ENCODE data around the gene KCTD11.

Gene KCTD11

DNA sequence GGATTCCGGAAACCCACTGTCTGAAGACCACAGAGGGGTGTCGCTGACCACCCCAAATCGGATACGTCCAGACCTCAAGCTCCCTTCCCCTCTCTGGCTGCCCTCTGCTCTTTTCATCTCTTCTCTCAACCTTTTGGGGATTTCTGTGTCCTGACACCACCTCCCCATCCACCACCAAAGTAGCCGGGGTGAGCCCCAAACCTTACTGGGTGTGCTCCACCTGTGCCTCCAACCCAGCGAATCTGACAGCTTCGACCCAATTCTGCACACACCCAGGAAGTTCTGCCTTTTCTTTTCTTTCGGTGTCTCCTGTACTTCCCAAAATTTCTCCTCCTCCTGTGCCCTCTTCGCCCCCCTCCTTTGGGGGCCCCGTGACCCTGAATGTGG, 534 bp downstream of the KCTD11 start:
- peak overlapping the region; percentile 91 for H3K4me3 ChIP-seq (ENCODE audit: low read depth, low read length)
- TF ChIP-seq, protein P1, sequence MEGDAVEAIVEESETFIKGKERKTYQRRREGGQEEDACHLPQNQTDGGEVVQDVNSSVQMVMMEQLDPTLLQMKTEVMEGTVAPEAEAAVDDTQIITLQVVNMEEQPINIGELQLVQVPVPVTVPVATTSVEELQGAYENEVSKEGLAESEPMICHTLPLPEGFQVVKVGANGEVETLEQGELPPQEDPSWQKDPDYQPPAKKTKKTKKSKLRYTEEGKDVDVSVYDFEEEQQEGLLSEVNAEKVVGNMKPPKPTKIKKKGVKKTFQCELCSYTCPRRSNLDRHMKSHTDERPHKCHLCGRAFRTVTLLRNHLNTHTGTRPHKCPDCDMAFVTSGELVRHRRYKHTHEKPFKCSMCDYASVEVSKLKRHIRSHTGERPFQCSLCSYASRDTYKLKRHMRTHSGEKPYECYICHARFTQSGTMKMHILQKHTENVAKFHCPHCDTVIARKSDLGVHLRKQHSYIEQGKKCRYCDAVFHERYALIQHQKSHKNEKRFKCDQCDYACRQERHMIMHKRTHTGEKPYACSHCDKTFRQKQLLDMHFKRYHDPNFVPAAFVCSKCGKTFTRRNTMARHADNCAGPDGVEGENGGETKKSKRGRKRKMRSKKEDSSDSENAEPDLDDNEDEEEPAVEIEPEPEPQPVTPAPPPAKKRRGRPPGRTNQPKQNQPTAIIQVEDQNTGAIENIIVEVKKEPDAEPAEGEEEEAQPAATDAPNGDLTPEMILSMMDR (IDR thresholded peaks at IDR 0.05; ENCODE audit: low read depth, low read length), result peak; percentile 37; the same call in 1 of the 2 replicates

DNA sequence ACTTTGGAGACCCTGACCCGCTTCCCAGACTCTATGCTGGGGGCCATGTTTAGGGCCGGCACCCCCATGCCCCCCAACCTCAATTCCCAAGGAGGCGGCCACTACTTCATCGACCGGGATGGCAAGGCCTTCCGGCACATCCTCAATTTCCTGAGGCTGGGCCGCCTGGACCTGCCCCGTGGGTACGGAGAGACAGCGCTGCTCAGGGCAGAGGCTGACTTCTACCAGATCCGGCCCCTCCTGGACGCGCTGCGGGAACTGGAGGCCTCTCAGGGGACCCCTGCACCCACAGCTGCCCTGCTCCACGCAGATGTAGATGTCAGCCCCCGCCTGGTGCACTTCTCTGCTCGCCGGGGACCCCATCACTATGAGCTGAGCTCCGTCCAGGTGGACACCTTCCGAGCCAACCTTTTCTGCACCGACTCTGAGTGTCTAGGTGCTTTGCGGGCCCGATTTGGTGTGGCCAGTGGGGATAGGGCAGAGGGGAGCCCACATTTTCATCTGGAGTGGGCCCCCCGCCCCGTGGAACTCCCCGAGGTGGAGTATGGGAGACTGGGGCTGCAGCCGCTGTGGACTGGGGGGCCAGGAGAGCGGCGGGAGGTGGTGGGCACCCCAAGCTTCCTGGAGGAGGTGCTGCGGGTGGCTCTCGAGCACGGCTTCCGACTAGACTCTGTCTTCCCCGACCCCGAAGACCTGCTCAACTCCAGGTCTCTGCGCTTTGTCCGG, 1.1 kb downstream of the KCTD11 start:
- TF ChIP-seq, protein P1 (IDR thresholded peaks at IDR 0.05; ENCODE audit: low read depth, low read length), result no peak
- peak overlapping the region; percentile 91 for H3K4me3 ChIP-seq (ENCODE audit: low read depth, low read length)

DNA sequence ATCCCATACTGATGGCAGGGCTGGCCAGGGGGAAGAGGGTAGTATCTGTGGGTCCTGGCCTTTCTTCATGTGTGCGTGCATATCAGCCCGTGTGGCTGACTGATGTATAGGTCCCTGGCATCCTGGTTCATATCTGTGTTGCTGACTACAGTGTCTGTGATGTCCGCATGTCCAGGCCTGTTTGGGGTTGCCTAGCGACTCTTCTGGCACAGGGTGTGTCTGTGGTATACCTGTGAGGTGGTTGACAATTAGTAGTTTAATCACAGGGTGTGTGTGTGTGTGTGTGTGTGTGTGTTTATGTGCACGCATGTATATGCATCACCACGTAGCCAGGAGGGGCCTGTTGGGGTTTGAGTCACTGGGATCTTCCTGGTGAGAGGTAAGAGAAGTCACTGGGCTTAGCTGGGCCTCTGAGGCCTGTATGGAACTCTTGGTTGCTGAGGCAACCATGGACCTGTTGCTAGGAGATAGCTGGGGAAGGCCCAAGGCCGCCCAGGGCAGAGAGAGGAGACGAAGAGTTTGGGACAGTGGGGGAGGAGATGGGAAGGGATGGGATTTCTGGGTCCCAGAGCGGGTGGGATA, 2.4 kb downstream of the KCTD11 start:
- H3K4me3 ChIP-seq (ENCODE audit: low read depth, low read length), result no peak overlapping the region
- TF ChIP-seq, protein P1 (IDR thresholded peaks at IDR 0.05; ENCODE audit: low read depth, low read length), result no peak

DNA sequence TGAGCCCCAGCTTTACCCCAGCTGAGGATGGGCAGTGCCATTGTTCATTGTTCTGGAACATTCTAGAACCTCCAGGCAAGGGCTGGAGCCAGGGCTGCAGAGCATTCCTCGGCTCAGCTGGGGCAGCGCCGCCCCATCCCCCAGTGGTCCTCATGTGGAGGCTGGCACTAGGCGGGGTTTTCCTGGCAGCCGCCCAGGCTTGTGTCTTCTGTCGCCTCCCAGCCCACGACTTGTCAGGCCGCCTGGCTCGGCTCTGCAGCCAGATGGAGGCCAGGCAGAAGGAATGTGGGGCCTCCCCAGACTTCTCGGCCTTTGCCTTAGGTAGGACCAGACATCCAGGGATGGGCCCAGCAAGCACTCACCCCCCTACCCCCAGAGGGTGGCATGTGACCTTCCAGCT, 3.1 kb downstream of the KCTD11 start, which contains the start of gene TMEM95:
Gene TMEM95 (plus strand): TSS at position 104 of the 400 bp plus-strand sequence. CDS start 49 bp downstream, at position 153.
- TF ChIP-seq, protein P1 (IDR thresholded peaks at IDR 0.05; ENCODE audit: low read depth, low read length), result no peak

DNA sequence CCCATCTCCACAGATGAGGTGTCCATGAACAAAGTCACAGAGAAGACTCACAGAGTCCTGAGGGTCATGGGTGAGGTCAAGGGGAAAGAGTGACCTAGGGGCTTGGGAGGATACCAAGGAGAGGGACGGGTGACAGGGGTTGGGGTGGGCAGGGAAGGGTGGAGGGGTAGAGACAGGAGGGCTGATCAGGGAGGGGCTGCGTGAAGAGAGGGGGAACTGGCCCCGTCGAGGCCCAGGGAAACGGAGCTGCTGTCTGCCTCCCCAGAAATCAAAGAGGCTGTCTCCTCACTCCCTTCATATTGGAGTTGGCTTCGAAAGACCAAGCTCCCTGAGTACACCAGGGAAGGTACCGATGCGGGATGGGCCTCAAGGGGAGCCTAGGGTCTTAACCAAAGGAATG, 3.6 kb downstream of the KCTD11 start:
- TF ChIP-seq, protein P1 (IDR thresholded peaks at IDR 0.05; ENCODE audit: low read depth, low read length), result no peak
- H3K4me3 ChIP-seq (ENCODE audit: low read depth, low read length), result no peak overlapping the region

More for the DNA sequence above, 3.1 kb downstream of the KCTD11 start, which contains the start of gene TMEM95:
- 0 out of 2 replicates have a peak within 1 kb of the TSS, but pooled peaks have one; percentile 2 for H3K4me3 ChIP-seq (ENCODE audit: low read depth, low read length)

DNA sequence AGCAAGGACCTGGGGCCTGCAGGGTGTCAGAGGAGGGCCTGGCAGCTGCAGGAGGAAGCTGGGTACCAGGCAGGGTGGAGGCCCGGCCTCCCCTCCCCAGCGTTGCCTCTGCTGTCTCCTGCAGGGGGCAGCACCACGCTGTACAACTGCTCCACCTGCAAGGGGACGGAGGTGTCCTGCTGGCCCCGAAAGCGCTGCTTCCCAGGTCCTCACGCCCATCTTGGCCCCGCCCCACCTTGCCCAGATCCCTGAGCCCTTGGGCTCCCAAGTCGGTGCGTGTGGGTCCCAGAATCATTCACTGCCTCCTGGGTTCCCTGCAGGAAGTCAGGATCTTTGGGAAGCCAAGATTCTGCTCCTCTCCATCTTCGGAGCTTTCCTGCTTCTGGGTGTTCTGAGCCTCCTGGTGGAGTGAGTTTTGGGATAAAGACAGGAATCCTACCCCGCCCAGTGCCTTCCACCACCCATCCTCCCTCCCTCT, 4.1 kb downstream of the KCTD11 start:
- TF ChIP-seq, protein P1 (IDR thresholded peaks at IDR 0.05; ENCODE audit: low read depth, low read length), result peak; percentile 78
- no peak overlapping the region for H3K4me3 ChIP-seq (ENCODE audit: low read depth, low read length)

DNA sequence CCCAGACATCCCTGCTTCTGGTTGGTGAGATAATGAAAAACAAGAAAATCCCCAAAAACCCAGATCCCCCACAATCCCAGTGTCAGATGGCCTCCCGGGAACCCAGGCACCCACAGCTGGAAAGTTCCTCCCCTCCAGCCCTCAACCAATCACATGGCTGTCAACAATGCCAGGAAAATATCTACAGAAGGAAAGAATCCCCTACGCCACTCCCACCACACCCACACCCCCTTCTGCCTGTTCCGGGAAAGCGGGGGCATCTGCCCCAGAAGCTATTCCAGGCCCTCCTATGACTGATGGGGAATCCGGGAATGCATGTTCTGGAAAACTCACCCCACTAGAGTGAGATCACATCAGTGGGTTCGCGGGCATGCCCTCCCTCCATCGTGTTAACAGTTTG, 4.8 kb downstream of the KCTD11 start:
- TF ChIP-seq, protein P1 (IDR thresholded peaks at IDR 0.05; ENCODE audit: low read depth, low read length), result no peak
- no peak overlapping the region for H3K4me3 ChIP-seq (ENCODE audit: low read depth, low read length)
